GM18861 (cell line): ENCODE data around the gene TGIF1.
A peak's percentile ranks its signal among the peaks of the same experiment; 100 is the strongest.

Source experiments
- ATAC-seq: cut with Tn5 transposase; IDR thresholded peaks from one replicate; pipeline ENCODE4 v1.9.1; 2021; ENCODE audit not compliant: unreplicated experiment

The TGIF1 gene

DNA sequence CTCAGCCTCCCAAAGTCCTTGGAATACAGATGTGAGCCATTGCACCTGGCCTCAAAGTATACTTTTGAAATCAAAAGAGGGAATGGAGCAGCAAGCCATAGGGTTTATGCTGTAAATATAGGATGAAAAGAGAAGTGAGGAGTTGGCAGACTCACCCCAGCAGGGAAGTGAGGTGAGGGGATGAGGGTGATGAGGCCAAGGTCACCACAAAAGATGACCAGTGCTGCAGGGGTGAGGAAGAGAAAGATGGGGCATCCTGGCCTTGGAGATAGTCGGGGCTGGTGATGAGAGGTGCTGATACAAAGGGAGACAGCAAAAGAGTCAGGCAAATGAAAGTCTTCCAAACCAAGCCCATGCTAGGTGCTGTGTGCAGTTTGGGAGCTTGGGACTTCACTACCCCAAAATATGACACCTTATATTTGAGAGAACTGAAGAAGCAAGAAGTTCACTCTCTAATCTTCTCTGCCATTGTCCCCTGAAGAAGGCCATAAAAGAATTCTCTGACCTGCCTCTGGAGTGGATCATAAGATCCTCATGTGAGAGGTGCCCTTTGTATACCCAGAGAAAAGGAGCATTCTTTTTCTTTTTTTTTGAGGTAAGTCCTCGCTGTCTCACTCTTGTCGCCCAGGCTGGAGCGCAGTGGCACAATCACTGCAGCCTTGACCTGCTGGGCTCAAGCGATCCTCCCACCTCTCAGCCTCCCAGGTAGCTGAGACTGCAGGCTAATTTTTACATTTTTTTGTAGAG lies 31.0 kb downstream of the TGIF1 start:
- ATAC-seq: no peak

DNA sequence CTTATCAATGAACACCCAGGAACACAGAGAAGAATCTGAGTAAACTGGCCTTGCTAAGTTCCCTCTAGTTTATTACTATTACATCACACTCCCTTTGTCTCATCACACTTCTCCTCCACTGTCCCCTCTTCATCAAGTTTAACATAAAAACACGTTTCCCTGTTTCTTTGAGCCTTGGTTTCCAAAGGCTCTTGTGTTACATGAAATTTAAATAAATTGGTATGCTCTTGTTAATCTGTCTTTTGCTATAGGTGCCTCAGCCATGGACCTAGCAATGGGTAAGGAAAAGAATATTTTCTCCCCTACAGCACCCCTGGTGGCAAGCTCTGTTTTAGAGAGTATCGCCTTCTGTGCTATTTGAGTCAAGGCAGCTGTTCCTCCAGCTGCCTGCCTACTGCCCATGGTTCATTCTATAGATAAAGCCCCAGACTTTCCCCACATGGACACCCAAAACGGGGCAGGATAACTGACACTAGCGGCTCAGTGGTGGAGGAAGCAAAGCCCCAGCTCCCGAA lies 31.8 kb downstream of the TGIF1 start:
- ATAC-seq: no peak

DNA sequence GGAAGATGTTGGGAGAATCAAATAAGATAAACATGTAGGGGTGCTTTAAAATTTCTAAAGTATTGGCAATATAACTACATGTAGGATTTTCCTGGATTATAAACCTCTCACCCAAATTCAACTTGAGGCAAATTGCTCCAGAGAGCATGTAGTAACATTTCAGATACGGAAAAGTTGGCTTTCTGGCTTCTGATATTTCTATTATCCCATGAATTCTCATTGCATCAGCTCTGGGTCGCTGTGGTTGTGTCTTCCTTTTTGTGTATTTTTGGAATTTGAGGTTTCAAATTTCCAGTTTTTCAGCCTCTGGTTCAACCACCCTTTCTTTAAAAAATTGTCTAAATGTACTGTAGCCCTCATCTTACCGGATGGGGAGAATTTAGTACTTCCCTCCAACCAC lies 32.3 kb downstream of the TGIF1 start:
- no peak for ATAC-seq

DNA sequence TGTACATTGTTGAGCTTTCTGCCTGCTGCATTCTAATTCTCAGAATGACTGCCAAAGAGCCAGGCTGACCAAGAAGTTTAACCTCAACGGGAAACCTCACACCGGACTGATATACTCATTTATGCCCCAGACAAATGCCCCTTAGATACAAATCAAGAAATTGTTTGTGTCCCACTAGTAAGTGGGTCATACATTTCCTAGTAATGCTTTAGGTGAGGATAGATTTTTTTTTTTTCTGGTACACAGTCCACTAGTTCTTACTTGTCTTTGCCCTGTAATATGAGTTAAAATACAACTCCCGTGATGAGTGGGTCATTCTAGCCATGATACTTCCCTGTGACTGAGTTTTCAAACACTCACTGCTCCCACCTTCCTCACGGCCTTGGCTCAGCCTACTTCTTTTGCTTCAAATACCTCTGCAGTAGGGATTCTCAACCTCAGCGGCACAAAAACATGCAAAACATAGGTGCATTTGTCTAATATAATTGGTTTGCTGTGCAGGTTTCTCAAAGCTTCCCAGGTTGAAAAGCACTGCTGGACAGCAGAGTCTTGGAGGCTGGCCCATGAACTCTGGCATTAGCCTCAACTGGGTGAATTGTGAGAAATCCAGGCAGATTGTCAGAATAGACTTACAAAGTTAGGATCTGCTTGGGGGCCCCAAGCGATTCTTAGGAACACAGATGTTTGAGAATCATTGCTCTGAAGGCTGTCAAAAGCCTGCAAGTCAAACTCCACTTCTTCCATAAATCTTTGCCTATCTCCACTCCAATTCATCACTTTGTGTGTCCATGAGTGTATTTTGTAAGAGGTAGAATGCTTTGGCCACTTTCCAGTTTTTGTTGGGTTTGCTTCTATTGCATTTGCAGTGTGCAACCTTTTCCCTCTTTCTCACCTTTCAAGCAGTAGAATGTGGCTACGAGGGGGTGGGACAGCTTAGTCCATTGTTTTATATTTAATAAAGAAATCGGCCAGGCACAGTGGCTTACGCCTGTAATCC lies 35.5 kb downstream of the TGIF1 start:
- peak; percentile 56 for ATAC-seq

DNA sequence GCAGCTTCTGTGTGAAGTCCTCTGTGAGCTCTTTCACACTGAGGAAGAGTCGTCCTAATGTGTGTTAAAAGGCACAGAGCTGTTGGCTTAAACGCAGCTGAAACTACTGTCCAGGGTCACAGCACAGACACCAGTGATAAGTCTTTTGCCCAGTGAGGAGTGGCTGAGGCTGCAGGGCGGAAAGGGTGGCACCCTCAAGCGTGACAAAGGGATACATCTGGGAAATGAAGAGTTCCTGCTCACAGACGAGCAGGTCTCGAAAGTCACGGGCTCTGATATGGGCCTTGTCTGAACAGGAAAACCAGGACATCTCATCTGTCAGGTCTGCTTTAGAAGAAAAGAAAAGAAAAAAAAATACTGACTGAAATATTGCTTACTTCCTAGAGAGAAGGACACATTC lies 36.5 kb downstream of the TGIF1 start:
- no peak for ATAC-seq

DNA sequence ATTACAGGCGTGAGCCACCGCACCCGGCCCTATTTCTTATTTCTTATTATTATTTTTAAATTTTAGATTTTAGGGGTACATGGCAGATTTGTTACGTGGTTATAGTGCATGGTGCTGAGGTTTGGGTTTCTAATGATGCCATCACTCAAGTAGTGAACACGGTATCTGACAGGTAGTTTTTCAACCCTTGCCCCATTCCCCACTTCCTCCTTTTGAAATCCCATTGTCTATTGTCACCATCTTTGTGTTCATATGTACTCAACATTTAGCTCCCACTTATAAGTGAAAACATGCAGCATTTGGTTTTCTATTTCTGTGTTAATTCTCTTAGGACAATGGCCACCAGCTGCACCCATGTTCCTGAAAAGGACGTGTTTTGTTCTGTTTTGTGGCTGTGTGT lies 39.5 kb downstream of the TGIF1 start:
- ATAC-seq: no peak

DNA sequence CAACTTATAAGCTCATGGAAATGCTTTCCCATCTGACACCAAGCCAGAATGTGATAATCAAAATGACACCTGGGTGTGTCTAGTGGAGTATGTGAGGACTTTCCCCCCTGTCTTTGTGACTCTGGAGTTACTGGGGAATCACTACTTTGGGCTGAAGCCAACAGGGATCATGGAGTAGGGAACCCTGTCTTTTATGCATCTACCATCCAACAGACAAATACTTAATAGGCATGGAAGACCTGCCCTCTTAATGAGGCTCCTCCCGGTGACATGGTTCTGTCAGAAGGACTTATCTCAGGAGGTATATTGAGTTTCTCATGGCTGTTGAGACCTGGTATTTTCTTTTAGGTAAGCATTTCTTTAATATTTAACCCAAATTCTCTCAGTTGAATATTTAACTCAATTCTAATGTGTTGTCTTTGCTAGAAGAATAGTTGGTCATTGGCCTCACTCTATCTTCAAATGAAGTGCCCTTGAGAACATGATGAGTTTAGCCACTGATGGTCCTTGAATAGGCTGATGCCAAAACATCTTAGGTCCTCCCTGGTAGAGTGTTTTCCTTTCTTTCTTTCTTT lies 42.1 kb downstream of the TGIF1 start:
- no peak for ATAC-seq

DNA sequence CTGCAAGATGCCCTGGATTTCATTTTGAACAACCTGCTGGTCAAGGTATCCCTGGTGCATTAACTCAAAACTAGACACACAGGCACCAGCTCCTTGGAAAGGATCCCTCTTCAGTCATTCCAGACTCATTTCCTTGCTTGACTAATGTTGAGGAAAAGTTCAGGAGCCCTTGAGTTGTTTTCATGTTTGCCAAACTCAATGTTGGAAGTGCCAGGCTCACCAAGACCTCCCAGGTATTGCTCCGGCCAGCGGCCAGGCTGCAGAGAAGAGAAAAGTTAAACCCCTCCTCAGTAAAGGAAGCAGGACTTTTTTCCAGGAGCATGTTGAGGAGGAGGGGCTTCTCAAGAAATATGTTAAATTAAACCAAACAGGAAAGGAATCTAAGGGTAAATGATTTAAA lies 42.7 kb downstream of the TGIF1 start:
- no peak for ATAC-seq

DNA sequence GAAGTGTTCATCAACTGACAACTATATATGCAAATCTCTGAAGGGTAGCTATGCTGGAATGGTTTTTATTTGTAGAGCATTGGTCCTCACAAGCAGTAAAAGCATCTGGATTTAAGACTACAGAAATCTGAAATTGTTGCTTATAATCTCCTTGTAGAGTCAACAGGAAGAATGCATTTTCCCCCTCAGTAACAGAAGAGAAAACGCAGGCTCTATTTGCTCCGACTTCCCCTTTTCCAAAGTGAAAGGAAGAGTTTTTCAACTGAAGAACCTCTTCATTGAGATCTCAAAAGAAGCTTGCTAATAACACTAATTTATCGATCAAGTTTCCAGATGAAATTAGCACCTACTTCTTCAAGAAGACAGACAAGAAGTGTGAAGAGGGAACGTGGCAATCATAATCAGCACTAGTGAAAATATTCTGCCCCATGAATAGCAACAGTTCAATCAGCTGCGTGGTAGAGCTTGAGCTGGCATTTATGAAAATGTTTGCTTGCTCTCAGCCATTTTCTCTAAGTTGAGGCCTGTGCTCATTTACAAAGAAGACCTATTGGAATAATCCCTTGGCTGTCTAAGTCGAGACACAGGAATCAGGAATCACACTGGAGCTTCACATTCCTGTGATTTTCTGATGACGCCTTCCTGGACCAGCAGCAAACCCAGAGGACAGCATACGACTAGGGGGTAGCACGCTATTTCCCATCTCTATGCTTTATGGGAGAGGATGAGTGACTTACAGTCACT lies 43.7 kb downstream of the TGIF1 start:
- no peak for ATAC-seq

DNA sequence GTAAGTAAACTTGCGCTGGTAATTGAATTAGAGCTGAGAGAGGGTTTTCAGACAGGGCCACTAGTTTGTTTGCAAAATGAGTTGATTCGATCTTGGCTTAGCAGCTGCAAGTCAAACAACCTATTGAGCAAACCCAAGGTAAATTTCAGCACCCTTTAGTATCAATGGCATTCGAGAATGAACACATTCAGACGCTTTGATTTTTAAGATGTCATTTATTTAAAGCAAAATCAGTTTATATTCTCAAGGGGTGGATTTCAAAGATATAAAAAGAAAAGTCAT lies 44.2 kb downstream of the TGIF1 start:
- no peak for ATAC-seq

DNA sequence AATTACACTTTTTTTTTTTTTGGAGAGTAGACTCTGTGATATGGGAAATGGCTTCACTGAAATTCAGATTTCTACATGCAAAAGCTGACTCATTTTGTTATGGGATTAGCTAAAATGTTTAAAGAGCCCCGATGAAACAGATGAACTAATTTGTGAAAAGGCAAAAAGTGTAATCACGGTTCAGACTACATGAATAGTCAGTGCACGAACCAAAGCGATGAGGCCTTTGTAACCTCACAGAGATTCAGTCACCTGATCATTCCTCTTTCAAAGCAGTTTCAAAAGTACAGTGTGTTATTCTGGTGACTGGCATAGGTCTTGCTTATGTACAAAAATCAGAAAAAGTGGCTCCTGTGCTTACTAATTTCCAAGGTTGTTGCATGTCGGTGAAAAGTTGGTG lies 44.6 kb downstream of the TGIF1 start:
- ATAC-seq: no peak

DNA sequence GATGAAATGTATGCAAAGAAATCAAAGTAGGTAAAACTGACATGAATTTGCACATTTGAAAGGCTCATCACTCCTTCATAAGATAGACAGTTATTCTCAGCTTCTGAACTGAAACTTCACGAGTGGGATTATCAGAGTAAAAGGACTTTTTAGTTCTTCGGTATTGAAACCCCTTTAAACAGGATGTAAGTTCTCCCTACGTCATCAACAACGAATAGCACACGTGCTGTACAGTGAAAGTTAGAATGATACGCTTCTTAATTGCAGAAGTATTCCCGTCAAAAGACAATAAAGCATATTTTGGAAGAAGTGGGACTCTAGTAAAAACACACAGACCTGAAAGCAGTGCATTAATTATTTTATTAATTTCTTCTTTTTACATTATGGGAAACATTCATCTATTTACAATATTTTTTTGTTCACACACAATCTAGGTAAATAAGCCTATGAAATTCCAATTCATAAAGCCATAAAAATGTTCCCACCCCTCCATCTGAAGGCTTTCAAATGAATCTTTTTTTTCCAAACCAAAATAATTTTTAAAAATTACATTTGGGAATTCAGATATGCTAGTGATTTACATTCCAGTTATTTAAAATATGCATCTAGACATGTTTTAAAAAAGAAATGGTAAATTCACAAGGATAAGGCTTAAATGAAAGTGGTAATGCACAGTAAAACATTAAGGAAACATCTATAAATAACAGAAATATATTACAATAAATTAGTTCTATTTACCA lies 45.9 kb downstream of the TGIF1 start:
- ATAC-seq: no peak

DNA sequence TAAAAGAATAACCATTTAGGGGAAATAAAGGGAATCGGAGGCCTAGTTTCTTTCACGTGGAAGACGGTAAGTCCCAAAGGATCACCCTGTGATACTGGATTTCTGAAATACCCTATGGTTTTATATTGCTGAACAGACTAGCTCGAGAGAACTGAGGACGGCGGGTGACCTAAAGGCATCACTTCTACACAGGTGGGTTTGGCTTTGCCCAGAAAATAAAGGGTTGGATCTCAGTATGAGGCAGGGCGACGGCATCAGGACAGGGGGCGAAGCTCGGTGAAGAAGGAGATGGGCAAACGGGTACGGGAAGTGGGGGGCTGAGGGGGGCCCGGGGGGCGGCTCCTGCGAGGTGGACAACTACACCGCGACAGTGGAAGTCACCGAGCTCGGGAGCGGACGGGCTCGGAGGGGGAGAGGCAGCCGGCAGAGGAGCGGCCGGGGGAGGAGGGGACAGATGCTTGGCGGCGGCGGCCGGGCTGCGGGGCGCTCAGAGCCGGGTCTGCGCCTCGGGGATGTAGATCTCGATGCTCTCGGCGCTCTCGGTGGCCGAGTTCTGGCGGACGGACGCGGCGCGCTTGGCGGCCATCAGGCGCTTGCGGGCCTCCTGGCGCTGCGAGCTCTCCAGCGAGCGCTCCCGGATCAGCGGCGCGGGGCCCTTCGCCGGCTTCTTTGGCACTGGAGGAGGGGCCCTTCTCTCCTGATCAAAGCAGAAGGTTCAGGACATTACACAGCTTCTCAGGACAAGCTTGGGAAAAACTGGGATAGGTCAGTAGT lies 48.9 kb downstream of the TGIF1 start:
- no peak for ATAC-seq

DNA sequence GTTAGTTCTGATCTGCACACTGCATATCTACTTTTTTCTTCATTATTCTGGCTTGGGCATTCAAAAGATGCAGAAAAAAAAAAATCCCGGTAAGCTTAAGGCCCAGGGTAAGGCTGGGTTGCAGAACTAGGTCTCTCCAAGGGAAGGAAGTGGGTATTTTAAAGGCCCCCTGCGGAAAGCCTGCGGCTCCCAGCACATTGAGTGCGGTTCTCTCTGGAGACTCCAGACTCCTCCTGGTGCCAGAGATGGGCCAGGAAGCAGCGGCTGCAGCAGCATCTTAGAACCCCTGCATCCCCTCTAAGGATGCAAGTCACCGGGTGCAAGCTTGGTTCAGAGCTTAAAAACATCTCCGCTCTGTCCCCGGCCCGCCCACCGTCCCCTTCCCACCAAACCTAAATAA lies 49.5 kb downstream of the TGIF1 start:
- no peak for ATAC-seq

DNA sequence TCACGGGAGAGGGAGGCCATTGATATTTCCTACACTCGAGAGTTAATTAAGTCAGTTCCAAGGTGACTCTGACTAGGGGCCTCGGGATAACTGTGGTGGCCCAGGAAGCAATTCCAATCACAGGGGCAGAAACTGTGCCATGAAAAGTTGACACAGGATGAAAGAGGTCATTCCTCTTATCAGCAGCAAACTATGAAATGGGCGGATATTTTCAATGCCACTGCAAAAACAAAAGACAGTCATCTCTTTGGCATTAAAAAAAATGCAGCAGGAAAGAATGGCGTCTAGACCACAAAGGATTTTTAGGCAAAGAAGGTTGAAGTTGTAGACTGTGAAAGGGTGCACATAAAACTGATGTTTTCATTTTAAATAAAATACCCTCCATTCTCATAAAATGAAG lies 50.0 kb downstream of the TGIF1 start:
- ATAC-seq: no peak

DNA sequence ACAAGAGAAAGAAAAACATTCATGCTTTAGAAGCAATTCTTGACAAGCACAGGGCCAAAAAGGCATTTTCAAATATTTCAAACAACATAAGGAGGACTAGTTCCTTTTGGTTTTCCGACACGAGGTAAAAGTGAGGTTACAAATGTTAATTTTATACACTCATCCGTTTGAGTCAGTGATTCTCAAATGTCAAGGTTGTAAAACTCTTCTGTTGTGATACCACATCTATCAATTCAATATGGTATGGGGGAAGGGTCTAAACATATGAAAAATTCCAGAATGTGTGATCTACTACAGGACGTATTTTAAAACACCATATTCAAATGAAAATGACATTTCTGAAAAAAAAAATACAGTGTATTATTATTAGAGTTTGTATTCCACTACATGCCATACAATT lies 52.7 kb downstream of the TGIF1 start:
- ATAC-seq: no peak

DNA sequence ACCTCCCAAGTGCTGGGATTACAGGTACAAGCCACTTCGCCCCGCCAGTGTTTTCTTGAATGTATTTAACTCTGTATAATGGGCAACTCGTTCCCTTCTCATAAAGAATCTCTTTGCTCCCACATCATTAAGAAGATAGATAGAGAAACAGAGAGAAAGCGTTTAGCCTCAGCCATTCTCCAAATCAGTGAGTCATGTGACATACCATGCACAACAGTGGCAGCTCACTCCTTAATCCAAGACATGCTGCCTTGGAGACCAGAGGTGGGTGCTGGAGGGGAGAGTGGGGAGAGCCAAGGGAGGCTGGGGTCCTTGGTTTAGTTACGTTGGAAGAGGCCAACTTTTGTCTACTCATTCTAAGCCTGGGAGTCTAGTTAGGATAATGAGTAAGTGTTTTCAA lies 54.7 kb downstream of the TGIF1 start:
- no peak for ATAC-seq

DNA sequence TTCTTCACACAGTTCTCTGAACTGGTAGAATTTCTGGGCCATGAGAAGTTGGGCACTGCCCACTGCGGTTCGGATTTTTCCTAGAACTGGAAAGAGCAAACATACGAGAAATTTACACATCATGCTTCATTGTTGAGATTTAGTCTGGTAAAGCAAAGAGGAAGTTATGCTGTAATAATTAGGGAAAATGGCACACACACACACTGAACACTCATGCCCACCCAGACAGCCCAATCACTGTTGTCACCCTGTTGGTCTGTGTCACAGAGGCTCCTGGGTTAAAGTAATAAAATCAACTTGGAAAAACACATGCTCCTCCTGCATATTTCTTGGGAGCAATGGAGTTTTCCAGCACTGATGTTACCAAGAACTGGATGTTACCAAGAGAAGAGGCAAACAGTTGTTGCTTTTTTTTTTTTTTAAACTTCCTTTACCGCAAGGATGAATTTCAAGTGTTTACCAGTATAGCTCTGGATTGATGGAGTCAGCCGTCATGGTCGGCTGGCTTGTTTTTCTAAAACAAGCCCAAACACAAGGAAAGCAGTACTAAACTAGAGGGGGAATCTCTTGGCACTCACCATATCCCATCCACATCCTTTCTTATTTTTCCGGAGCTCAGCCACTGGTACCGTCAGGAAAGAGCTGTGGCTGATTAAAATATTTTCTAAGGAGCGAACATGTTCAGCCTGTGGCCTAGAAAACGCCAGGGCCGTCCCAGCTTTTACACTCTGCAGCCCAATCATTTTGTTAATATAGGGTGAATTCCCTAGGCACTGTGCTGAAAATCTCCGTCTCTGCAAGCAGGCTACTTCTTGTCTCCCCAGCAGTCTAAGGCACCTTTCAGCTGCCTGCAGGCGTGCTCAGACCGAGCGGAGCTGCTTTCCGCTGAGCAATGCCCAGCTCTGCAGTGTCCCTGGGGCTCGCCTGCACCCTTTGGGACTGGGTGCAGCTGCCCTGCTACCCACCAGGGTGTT lies 58.9 kb downstream of the TGIF1 start:
- ATAC-seq: no peak
